SK-N-SH (cell line): Measurements from ENCODE around the gene WDR5B. TPM values are rescaled to one million over a fixed set of nuclear protein-coding genes. Genes with fewer than 3 reads are reported as not detected.

ENCODE experiments used
- CTCF ChIA-PET: fragments of 300-600, 350-600 bp; formaldehyde crosslinking; extraction: SDS; loops from one replicate; lab custom pipeline; 2021; lab: Yijun Ruan, JAX
- POLR2A ChIA-PET: fragments of 350-600 bp; sonication (Branson Sonifier 250); formaldehyde crosslinking; extraction: SDS; loops from one replicate; lab custom pipeline; 2020; ENCODE audit warnings: antibody characterized with exemption, inconsistent platforms; lab: Yijun Ruan, JAX
- DNase-seq: peaks from one replicate; pipeline ENCODE4 v3.0.0; 2012
- H2AFZ ChIP-seq: fragments of 200-600 bp; sonication (generic); 2 replicates; pipeline ENCODE4 v1.8.1; 2016; ENCODE audit warnings: antibody characterized with exemption, mild to moderate bottlenecking, low read depth
- H3F3A ChIP-seq: fragments of 200-600 bp; sonication (generic); replicated peaks from 2 replicates; pipeline ENCODE3; 2016; ENCODE audit warnings: antibody characterized with exemption, mild to moderate bottlenecking; ENCODE audit not compliant: insufficient read depth
- H3K27ac ChIP-seq, 2 experiments: fragments of 200-500 bp in 1 of 2; fragments of 200-600 bp in 1 of 2; sonication (Bioruptor generic) in 1 of 2; sonication (generic), shearing (Covaris generic) in 1 of 2; 2 replicates each; pipeline versions ENCODE4 v1.5.1 to v1.6.1; 2014 to 2016; ENCODE audit warnings: low read depth in 2 of 2, inconsistent platforms in 1 of 2, low read length in 1 of 2, mild to moderate bottlenecking in 1 of 2, mixed read lengths in 1 of 2
- H3K27me3 ChIP-seq: fragments of 200-600 bp; sonication (generic), shearing (Covaris generic); 2 replicates; pipeline ENCODE4 v1.6.1; 2016; ENCODE audit warnings: mixed run types; ENCODE audit not compliant: insufficient read depth
- H3K36me3 ChIP-seq, 2 experiments: fragments of 200-500 bp in 1 of 2; fragments of 200-600 bp in 1 of 2; sonication (Bioruptor generic) in 1 of 2; sonication (generic) in 1 of 2; replicated peaks in 1 of 2; 2 replicates each; pipeline versions ENCODE3 to v1.5.1; 2014 to 2016; ENCODE audit warnings: low read length in 1 of 2, mild to moderate bottlenecking in 1 of 2; ENCODE audit not compliant: insufficient read depth in 2 of 2, control insufficient read depth in 1 of 2
- H3K4me1 ChIP-seq, 2 experiments: fragments of 200-500 bp in 1 of 2; fragments of 200-600 bp in 1 of 2; sonication (Bioruptor generic) in 1 of 2; sonication (generic), shearing (Covaris generic) in 1 of 2; 2 replicates each; pipeline versions ENCODE4 v1.5.1 to v1.6.1; 2014 to 2016; ENCODE audit warnings: low read depth in 1 of 2, low read length in 1 of 2, mixed run types in 1 of 2; ENCODE audit not compliant: insufficient read depth in 2 of 2, control insufficient read depth in 1 of 2
- H3K4me2 ChIP-seq: fragments of 200-600 bp; sonication (generic), shearing (Covaris generic); 2 replicates; pipeline ENCODE4 v1.6.1; 2017; ENCODE audit warnings: mixed run types
- H3K4me3 ChIP-seq, 2 experiments: fragments of 200-500 bp in 1 of 2; fragments of 200-600 bp in 1 of 2; sonication (Bioruptor generic) in 1 of 2; sonication (generic), shearing (Covaris generic) in 1 of 2; 2 replicates each; pipeline versions ENCODE4 v1.5.1 to v1.8.1; 2014 to 2016; ENCODE audit warnings: low read depth in 2 of 2, inconsistent platforms in 1 of 2, low read length in 1 of 2, mild to moderate bottlenecking in 1 of 2, mixed read lengths in 1 of 2, moderate library complexity in 1 of 2
- H3K79me2 ChIP-seq: fragments of 200-600 bp; sonication (generic); 2 replicates; pipeline ENCODE4 v1.8.1; 2017; ENCODE audit warnings: mild to moderate bottlenecking; ENCODE audit not compliant: insufficient read depth
- H3K9ac ChIP-seq: fragments of 200-600 bp; sonication (generic); 2 replicates; pipeline ENCODE4 v1.6.1; 2017; ENCODE audit warnings: mixed run types
- H3K9me2 ChIP-seq: fragments of 200-600 bp; sonication (generic); 2 replicates; pipeline ENCODE4 v1.6.1; 2017; ENCODE audit warnings: mixed run types
- H3K9me3 ChIP-seq: fragments of 200-600 bp; sonication (generic); 2 replicates; pipeline ENCODE4 v1.6.1; 2017; ENCODE audit warnings: mixed run types, mild to moderate bottlenecking, moderate library complexity
- H4K20me1 ChIP-seq: fragments of 200-600 bp; sonication (generic); 2 replicates; pipeline ENCODE4 v1.6.1; 2017; ENCODE audit warnings: mild to moderate bottlenecking, mixed run types; ENCODE audit not compliant: insufficient read depth
- CHD2 ChIP-seq: fragments of 150-350 bp; IDR thresholded peaks from 2 replicates; pipeline ENCODE4 v1.6.1; 2018; ENCODE audit warnings: low read length; ENCODE audit not compliant: partially characterized antibody
- ELF1 ChIP-seq: IDR thresholded peaks from 2 replicates; pipeline ENCODE4 v1.4.0; 2012
- EZH2phosphoT487 ChIP-seq: fragments of 200-600 bp; sonication (generic); IDR thresholded peaks from 2 replicates; pipeline ENCODE4 v1.6.1; 2017; ENCODE audit warnings: low read depth, mixed run types, mild to moderate bottlenecking, antibody characterized with exemption, moderate library complexity, borderline replicate concordance
- FOXJ3 ChIP-seq: sonication (generic); formaldehyde crosslinking; IDR thresholded peaks from 2 replicates; pipeline ENCODE4 v1.5.1; 2020; ENCODE audit warnings: mild to moderate bottlenecking, missing genetic modification reagents
- GABPA ChIP-seq: IDR thresholded peaks from 2 replicates; pipeline ENCODE4 v1.4.0; 2012; ENCODE audit warnings: low read depth, mild to moderate bottlenecking
- JUND ChIP-seq: IDR thresholded peaks from 2 replicates; pipeline ENCODE4 v1.4.0; 2012
- MEF2A ChIP-seq: IDR thresholded peaks from 2 replicates; pipeline ENCODE4 v1.4.0; 2012; ENCODE audit warnings: low read depth, borderline replicate concordance
- MXI1 ChIP-seq: IDR thresholded peaks from 2 replicates; pipeline ENCODE4 v1.6.1; 2012; ENCODE audit warnings: mild to moderate bottlenecking, low read depth, low read length, improper control_type of control experiment
- NFIC ChIP-seq: IDR thresholded peaks from 2 replicates; pipeline ENCODE4 v1.4.0; 2012; ENCODE audit warnings: borderline replicate concordance
- POLR2AphosphoS5 ChIP-seq: IDR thresholded peaks from 2 replicates; pipeline ENCODE4 v1.6.1; 2012; ENCODE audit warnings: low read depth, low read length
- RCOR1 ChIP-seq: fragments of 150-350 bp; IDR thresholded peaks from 2 replicates; pipeline ENCODE4 v1.6.1; 2017; ENCODE audit warnings: antibody characterized with exemption, low read length
- RFX5 ChIP-seq: IDR thresholded peaks from 2 replicates; pipeline ENCODE4 v1.6.1; 2012; ENCODE audit warnings: mild to moderate bottlenecking, improper control_type of control experiment, low read length
- RXRA ChIP-seq: IDR thresholded peaks from 2 replicates; pipeline ENCODE4 v1.4.0; 2012; ENCODE audit warnings: low read depth, mild to moderate bottlenecking, borderline replicate concordance
- SIN3A ChIP-seq: IDR thresholded peaks from 2 replicates; pipeline ENCODE4 v1.6.1; 2012; ENCODE audit warnings: low read depth, mild to moderate bottlenecking, low read length, moderate library complexity, borderline replicate concordance
- SMC3 ChIP-seq: IDR thresholded peaks from 2 replicates; pipeline ENCODE4 v1.6.1; 2012; ENCODE audit warnings: low read depth, low read length, improper control_type of control experiment
- TCF12 ChIP-seq: IDR thresholded peaks from 2 replicates; pipeline ENCODE4 v1.4.0; 2012
- TEAD4 ChIP-seq: IDR thresholded peaks from 2 replicates; pipeline ENCODE4 v1.4.0; 2012; ENCODE audit warnings: mild to moderate bottlenecking, borderline replicate concordance; ENCODE audit not compliant: insufficient read depth
- YY1 ChIP-seq: IDR thresholded peaks from 2 replicates; pipeline ENCODE4 v1.4.0; 2012; ENCODE audit warnings: low read depth, mild to moderate bottlenecking
- WGBS: methylation state at CpG from one replicate; pipeline ENCODE4 v1.1.6; 2017; ENCODE audit warnings: low lambda C conversion rate; 5-methylcytosine and 5-hydroxymethylcytosine counted together
- polyA plus RNA-seq, 3 experiments: library from polyadenylated mRNA; depleted of rRNA; stranded (reverse); fragments of >200 nt; gene quantifications; 2 replicates each; pipeline ENCODE4 v1.2.3, GENCODE V29; 2012
- TF ChIP-seq, protein P1 (sequence below): fragments of 150-350 bp; IDR thresholded peaks from 2 replicates; pipeline ENCODE4 v1.6.1; 2017; ENCODE audit warnings: antibody characterized with exemption, low read length, low read depth, borderline replicate concordance
- TF ChIP-seq, protein P2 (sequence below): IDR thresholded peaks from 2 replicates; pipeline ENCODE4 v1.6.1; 2012; ENCODE audit warnings: mild to moderate bottlenecking, low read depth, low read length, moderate library complexity
- TF ChIP-seq, protein P3 (sequence below): fragments of 200-600 bp; sonication (generic); IDR thresholded peaks from 2 replicates; pipeline ENCODE4 v1.6.1; 2017; ENCODE audit warnings: antibody characterized with exemption, mild to moderate bottlenecking, moderate library complexity

The WDR5B gene
- polyA plus RNA-seq, 1 of the 3 experiments (the other 2 are of a cell fraction) = 2.2 TPM

DNA sequence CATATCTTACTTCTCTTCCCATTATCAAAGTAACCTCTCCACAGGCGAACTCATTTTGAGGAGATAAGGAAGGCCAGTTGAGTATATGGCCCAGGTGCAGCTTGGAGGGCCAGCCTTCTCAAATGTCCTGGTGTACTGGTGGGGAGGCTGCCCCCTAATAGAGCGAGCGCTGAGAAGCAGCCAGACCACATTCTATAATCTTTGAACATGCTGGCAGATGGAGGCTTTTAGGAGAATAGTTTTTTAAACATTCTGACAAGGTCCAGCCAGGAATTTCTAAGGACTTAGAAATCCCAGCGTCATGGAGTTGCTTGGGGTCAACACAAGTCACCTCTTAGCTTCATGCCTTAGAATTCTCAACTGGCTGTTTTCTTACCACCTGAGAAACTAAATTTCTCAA lies 5.8 kb downstream of the WDR5B start:
- POLR2A ChIA-PET = no interaction called here
- peaks cover 37 to 46% of the 10 kb centered on the region in 2 experiments for H3K36me3 ChIP-seq
- no peak overlapping the region for H3K9ac ChIP-seq

DNA sequence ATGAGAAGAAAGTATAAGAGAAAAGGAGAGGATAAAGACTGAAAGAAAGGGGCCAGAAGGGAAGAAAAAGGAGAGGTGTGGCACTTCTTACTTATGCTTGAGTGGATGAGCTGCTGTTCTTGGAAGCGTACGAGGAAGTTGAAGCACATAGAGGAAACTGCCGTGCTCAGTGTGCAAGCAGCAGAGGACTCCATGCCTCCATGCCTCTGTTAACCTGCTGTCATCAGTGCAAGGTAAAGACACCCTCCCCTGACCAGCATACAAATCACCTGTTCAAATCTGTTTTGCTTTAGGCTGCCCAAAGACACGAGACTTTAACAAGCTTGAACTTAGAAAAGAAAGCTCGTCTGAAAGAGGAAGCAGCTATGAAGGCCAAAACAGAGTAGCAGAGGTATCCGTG lies 6.4 kb downstream of the WDR5B start:
- no peaks in the 10 kb centered on the region for H3K9me2 ChIP-seq
- peaks cover 0 to 2% of the 10 kb centered on the region in 2 experiments; a peak in 1 of 4 replicates for H3K4me1 ChIP-seq
- H3K4me2 ChIP-seq = no peak overlapping the region
- no peaks in the 10 kb centered on the region for H3K9me3 ChIP-seq
- CTCF ChIA-PET = interaction anchor here (0.6 to 1.2 kb wide), 2 partner anchors 25 to 129 kb away, joined by 3 to 4 read pairs; partner anchors contain the start of gene FAM162A
- H3K36me3 ChIP-seq = peaks cover 37 to 50% of the 10 kb centered on the region in 2 experiments
- H3F3A ChIP-seq = peaks cover 2% of the 10 kb centered on the region
- H4K20me1 ChIP-seq = no peaks in the 10 kb centered on the region
- no peak for DNase-seq
- peaks cover 27% of the 10 kb centered on the region for H3K79me2 ChIP-seq
- no peak overlapping the region for H3K4me3 ChIP-seq
- H2AFZ ChIP-seq = no peak overlapping the region
- no peak overlapping the region for H3K27ac ChIP-seq
- POLR2A ChIA-PET = no interaction called here
- H3K9ac ChIP-seq = no peak overlapping the region
- no peaks in the 10 kb centered on the region for H3K27me3 ChIP-seq
- TF ChIP-seq MXI1 (no peak), RXRA (no peak), POLR2AphosphoS5 (no peak), RCOR1 (no peak), CHD2 (no peak), TCF12 (no peak), RFX5 (no peak), JUND (no peak), EZH2phosphoT487 (no peak), YY1 (no peak), ELF1 (no peak), MEF2A (no peak), TEAD4 (no peak), SIN3A (no peak)
- TF ChIP-seq, protein P1, sequence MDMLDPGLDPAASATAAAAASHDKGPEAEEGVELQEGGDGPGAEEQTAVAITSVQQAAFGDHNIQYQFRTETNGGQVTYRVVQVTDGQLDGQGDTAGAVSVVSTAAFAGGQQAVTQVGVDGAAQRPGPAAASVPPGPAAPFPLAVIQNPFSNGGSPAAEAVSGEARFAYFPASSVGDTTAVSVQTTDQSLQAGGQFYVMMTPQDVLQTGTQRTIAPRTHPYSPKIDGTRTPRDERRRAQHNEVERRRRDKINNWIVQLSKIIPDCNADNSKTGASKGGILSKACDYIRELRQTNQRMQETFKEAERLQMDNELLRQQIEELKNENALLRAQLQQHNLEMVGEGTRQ = no peak
- TF ChIP-seq, protein P2, sequence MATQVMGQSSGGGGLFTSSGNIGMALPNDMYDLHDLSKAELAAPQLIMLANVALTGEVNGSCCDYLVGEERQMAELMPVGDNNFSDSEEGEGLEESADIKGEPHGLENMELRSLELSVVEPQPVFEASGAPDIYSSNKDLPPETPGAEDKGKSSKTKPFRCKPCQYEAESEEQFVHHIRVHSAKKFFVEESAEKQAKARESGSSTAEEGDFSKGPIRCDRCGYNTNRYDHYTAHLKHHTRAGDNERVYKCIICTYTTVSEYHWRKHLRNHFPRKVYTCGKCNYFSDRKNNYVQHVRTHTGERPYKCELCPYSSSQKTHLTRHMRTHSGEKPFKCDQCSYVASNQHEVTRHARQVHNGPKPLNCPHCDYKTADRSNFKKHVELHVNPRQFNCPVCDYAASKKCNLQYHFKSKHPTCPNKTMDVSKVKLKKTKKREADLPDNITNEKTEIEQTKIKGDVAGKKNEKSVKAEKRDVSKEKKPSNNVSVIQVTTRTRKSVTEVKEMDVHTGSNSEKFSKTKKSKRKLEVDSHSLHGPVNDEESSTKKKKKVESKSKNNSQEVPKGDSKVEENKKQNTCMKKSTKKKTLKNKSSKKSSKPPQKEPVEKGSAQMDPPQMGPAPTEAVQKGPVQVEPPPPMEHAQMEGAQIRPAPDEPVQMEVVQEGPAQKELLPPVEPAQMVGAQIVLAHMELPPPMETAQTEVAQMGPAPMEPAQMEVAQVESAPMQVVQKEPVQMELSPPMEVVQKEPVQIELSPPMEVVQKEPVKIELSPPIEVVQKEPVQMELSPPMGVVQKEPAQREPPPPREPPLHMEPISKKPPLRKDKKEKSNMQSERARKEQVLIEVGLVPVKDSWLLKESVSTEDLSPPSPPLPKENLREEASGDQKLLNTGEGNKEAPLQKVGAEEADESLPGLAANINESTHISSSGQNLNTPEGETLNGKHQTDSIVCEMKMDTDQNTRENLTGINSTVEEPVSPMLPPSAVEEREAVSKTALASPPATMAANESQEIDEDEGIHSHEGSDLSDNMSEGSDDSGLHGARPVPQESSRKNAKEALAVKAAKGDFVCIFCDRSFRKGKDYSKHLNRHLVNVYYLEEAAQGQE = no peak
- 84% methylated on average over 6 of the region's 6 CpGs for WGBS

More for the DNA sequence above, 5.8 kb downstream of the WDR5B start:
- no peak for TF ChIP-seq SMC3
- no peak for TF ChIP-seq FOXJ3 (CRISPR knock-in tag)
- TF ChIP-seq EZH2phosphoT487 = no peak
- TF ChIP-seq GABPA = no peak
- TF ChIP-seq, protein P3, sequence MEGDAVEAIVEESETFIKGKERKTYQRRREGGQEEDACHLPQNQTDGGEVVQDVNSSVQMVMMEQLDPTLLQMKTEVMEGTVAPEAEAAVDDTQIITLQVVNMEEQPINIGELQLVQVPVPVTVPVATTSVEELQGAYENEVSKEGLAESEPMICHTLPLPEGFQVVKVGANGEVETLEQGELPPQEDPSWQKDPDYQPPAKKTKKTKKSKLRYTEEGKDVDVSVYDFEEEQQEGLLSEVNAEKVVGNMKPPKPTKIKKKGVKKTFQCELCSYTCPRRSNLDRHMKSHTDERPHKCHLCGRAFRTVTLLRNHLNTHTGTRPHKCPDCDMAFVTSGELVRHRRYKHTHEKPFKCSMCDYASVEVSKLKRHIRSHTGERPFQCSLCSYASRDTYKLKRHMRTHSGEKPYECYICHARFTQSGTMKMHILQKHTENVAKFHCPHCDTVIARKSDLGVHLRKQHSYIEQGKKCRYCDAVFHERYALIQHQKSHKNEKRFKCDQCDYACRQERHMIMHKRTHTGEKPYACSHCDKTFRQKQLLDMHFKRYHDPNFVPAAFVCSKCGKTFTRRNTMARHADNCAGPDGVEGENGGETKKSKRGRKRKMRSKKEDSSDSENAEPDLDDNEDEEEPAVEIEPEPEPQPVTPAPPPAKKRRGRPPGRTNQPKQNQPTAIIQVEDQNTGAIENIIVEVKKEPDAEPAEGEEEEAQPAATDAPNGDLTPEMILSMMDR = no peak
- no peak for TF ChIP-seq RFX5
- TF ChIP-seq MXI1 = no peak
- no peak for TF ChIP-seq SIN3A
- TF ChIP-seq NFIC = no peak
- Histone ChIP-seq H3K27me3 (no peaks in the 10 kb centered on the region), H3K79me2 (peaks cover 33% of the 10 kb centered on the region), H3F3A (peaks cover 2% of the 10 kb centered on the region), H3K4me1 (peaks cover 5 to 8% of the 10 kb centered on the region in 2 experiments; a peak in 3 of 4 replicates), H3K4me2 (no peak overlapping the region), H3K4me3 (no peak overlapping the region), H2AFZ (no peak overlapping the region), H3K9me3 (no peaks in the 10 kb centered on the region), H4K20me1 (no peaks in the 10 kb centered on the region), H3K27ac (no peak overlapping the region), H3K9me2 (no peaks in the 10 kb centered on the region)
- DNase-seq = no peak
- CTCF ChIA-PET = interaction anchor here (1.2 kb wide), 1 partner anchor 26 kb away, joined by 4 read pairs; the partner anchor contains the start of gene FAM162A
- 84% methylated on average over 4 of the region's 4 CpGs for WGBS
